Loucy (cell line): ENCODE data around the gene DLG2.
A peak's percentile ranks its signal among the peaks of the same experiment; 100 is the strongest.

Source experiments
- H2AFZ ChIP-seq: fragments of 200-600 bp; sonication (generic); 2 replicates; pipeline ENCODE4 v1.6.0; 2016; ENCODE audit warnings: antibody characterized with exemption, mild to moderate bottlenecking, low read length, moderate library complexity
- H3F3A ChIP-seq: fragments of 200-600 bp; 2 replicates; pipeline ENCODE4 v1.6.0; 2016; ENCODE audit warnings: antibody characterized with exemption, low read depth, mild to moderate bottlenecking
- H3K27me3 ChIP-seq: fragments of 200-600 bp; sonication (generic); 2 replicates; pipeline ENCODE4 v1.6.1; 2014; ENCODE audit warnings: low read length, mild to moderate bottlenecking; ENCODE audit not compliant: insufficient read depth, poor library complexity, severe bottlenecking
- H3K36me3 ChIP-seq: fragments of 200-600 bp; sonication (generic); 2 replicates; pipeline ENCODE4 v1.6.1; 2016; ENCODE audit warnings: low read length; ENCODE audit not compliant: insufficient read depth
- H3K4me1 ChIP-seq: fragments of 200-600 bp; sonication (generic); 2 replicates; pipeline ENCODE4 v1.5.1; 2014; ENCODE audit warnings: low read length, mild to moderate bottlenecking; ENCODE audit not compliant: insufficient read depth, poor library complexity, severe bottlenecking
- H3K4me2 ChIP-seq: fragments of 200-600 bp; sonication (generic); 2 replicates; pipeline ENCODE4 v1.6.0; 2014; ENCODE audit warnings: antibody characterized with exemption, low read length, low read depth, mild to moderate bottlenecking; ENCODE audit not compliant: poor library complexity, severe bottlenecking
- H3K4me3 ChIP-seq: fragments of 200-600 bp; sonication (generic); 2 replicates; pipeline ENCODE4 v1.5.1; 2014; ENCODE audit warnings: low read length, mild to moderate bottlenecking, mixed read lengths; ENCODE audit not compliant: poor library complexity, severe bottlenecking
- H3K79me2 ChIP-seq: fragments of 200-600 bp; sonication (generic); 2 replicates; pipeline ENCODE4 v1.6.1; 2014; ENCODE audit warnings: low read length; ENCODE audit not compliant: insufficient read depth
- H3K9ac ChIP-seq: fragments of 200-600 bp; sonication (generic); 2 replicates; pipeline ENCODE4 v1.6.0; 2014; ENCODE audit warnings: mild to moderate bottlenecking, low read depth, low read length, moderate library complexity; ENCODE audit not compliant: poor library complexity, severe bottlenecking
- H3K9me2 ChIP-seq: fragments of 200-600 bp; sonication (generic); replicated peaks from 2 replicates; pipeline ENCODE4 v1.6.1; 2016; ENCODE audit warnings: low read depth, low read length, mixed read lengths
- H3K9me3 ChIP-seq: fragments of 200-600 bp; sonication (generic); 2 replicates; pipeline ENCODE4 v1.6.1; 2014; ENCODE audit warnings: mild to moderate bottlenecking, antibody characterized with exemption, low read length, low read depth; ENCODE audit not compliant: insufficient read depth
- H4K20me1 ChIP-seq: fragments of 200-600 bp; sonication (generic); 2 replicates; pipeline ENCODE4 v1.6.0; 2014; ENCODE audit warnings: antibody characterized with exemption, low read length, mild to moderate bottlenecking; ENCODE audit not compliant: insufficient read depth, poor library complexity, severe bottlenecking
- CTCF ChIP-seq: fragments of 200-600 bp; sonication (generic); conservative IDR thresholded peaks from 2 replicates; pipeline ENCODE4 v1.5.1; 2014; ENCODE audit warnings: mild to moderate bottlenecking, antibody characterized with exemption, low read length
- EZH2phosphoT487 ChIP-seq: fragments of 200-600 bp; IDR thresholded peaks from 2 replicates; pipeline ENCODE4 v1.6.1; 2018; ENCODE audit warnings: antibody characterized with exemption, mild to moderate bottlenecking, moderate library complexity, borderline replicate concordance

DLG2 gene

GRCh38 chr11:85530634-85531033 is 96.5 kb downstream of the DLG2 start:
- peak overlapping the region; percentile 18 for H3K4me3 ChIP-seq
- peaks cover 6% of the 10 kb centered on the region for H3K9me3 ChIP-seq
- peaks cover 10% of the 10 kb centered on the region for H3K4me1 ChIP-seq
- peak overlapping the region; percentile 40 for H3K4me2 ChIP-seq
- H4K20me1 ChIP-seq = no peaks in the 10 kb centered on the region
- no peak overlapping the region for H3K9ac ChIP-seq
- H3K79me2 ChIP-seq = no peaks in the 10 kb centered on the region
- H2AFZ ChIP-seq = no peak overlapping the region
- no peaks in the 10 kb centered on the region for H3K36me3 ChIP-seq
- peak; percentile 66 for TF ChIP-seq EZH2phosphoT487
- TF ChIP-seq CTCF = no peak
- H3K27me3 ChIP-seq = no peaks in the 10 kb centered on the region
- H3F3A ChIP-seq = no peaks in the 10 kb centered on the region
- no peaks in the 10 kb centered on the region for H3K9me2 ChIP-seq

- H3F3A ChIP-seq = no peaks in the 10 kb centered on the region
- no peaks in the 10 kb centered on the region for H3K27me3 ChIP-seq
- H4K20me1 ChIP-seq = no peaks in the 10 kb centered on the region
- no peaks in the 10 kb centered on the region for H3K36me3 ChIP-seq
- peaks cover 8% of the 10 kb centered on the region for H3K4me1 ChIP-seq
- no peaks in the 10 kb centered on the region for H3K79me2 ChIP-seq
- H3K9me3 ChIP-seq = no peaks in the 10 kb centered on the region
- no peak overlapping the region for H3K9ac ChIP-seq
- no peak for TF ChIP-seq CTCF
- TF ChIP-seq EZH2phosphoT487 = no peak
- H2AFZ ChIP-seq = no peak overlapping the region
- no peak overlapping the region for H3K4me3 ChIP-seq
- H3K9me2 ChIP-seq = no peaks in the 10 kb centered on the region
- no peak overlapping the region for H3K4me2 ChIP-seq
These were observed 100.6 kb downstream of the DLG2 start for GRCh38 chr11:85526564-85526963.

GRCh38 chr11:85525686-85526085 is 101.5 kb downstream of the DLG2 start:
- Histone ChIP-seq H3F3A (no peaks in the 10 kb centered on the region), H3K36me3 (no peaks in the 10 kb centered on the region), H3K4me2 (no peak overlapping the region), H4K20me1 (no peaks in the 10 kb centered on the region), H3K9ac (no peak overlapping the region), H3K9me3 (no peaks in the 10 kb centered on the region), H3K9me2 (no peaks in the 10 kb centered on the region), H3K4me3 (no peak overlapping the region), H3K79me2 (no peaks in the 10 kb centered on the region), H3K27me3 (no peaks in the 10 kb centered on the region), H2AFZ (no peak overlapping the region), H3K4me1 (peaks cover 3% of the 10 kb centered on the region)
- TF ChIP-seq CTCF = no peak
- no peak for TF ChIP-seq EZH2phosphoT487
